Duodenal mucosa (tissue), 2 donors: ENCODE results near the gene GNG4.

Source experiments
- H3K27ac ChIP-seq: one replicate; pipeline ENCODE4 v1.7.0; 2013; ENCODE audit warnings: low read depth, low read length
- H3K27me3 ChIP-seq, 2 donors: one replicate each; pipeline ENCODE4 v1.7.0; 2013; ENCODE audit warnings: low read length in 2 of 2, control low read depth in 1 of 2; ENCODE audit not compliant: insufficient read depth in 2 of 2, control insufficient read depth in 1 of 2
- H3K36me3 ChIP-seq, 2 donors: one replicate each; pipeline ENCODE4 v1.7.0; 2013; ENCODE audit warnings: low read length in 2 of 2, control low read depth in 1 of 2; ENCODE audit not compliant: insufficient read depth in 2 of 2, control insufficient read depth in 1 of 2
- H3K4me1 ChIP-seq, 2 donors: one replicate each; pipeline ENCODE4 v1.7.0; 2013; ENCODE audit warnings: low read length in 2 of 2, control low read depth in 1 of 2; ENCODE audit not compliant: insufficient read depth in 2 of 2, control insufficient read depth in 1 of 2
- H3K4me3 ChIP-seq, 2 donors: one replicate each; pipeline ENCODE4 v1.7.0; 2013; ENCODE audit warnings: low read length in 2 of 2, low read depth in 1 of 2
- H3K9ac ChIP-seq, 2 donors: one replicate each; pipeline ENCODE4 v1.7.0; 2013; ENCODE audit warnings: low read length in 2 of 2, low read depth in 1 of 2
- H3K9me3 ChIP-seq, 2 donors: one replicate each; pipeline ENCODE4 v1.7.0; 2013; ENCODE audit warnings: low read length in 2 of 2, control low read depth in 1 of 2; ENCODE audit not compliant: control insufficient read depth in 1 of 2

GNG4 gene

GRCh38 chr1:235513495-235514366 lies 135.9 kb downstream of the GNG4 start:
- no peak overlapping the region for H3K9ac ChIP-seq
- no peak overlapping the region for H3K4me3 ChIP-seq
- no peaks in the 10 kb centered on the region for H3K9me3 ChIP-seq
- H3K36me3 ChIP-seq = no peaks in the 10 kb centered on the region
- H3K27ac ChIP-seq = no peak overlapping the region
- no peaks in the 10 kb centered on the region for H3K4me1 ChIP-seq
- H3K27me3 ChIP-seq = no peaks in the 10 kb centered on the region

- Histone ChIP-seq H3K36me3 (no peaks in the 10 kb centered on the region), H3K9ac (no peak overlapping the region), H3K27me3 (no peaks in the 10 kb centered on the region), H3K4me3 (no peak overlapping the region), H3K9me3 (no peaks in the 10 kb centered on the region), H3K27ac (no peak overlapping the region), H3K4me1 (no peaks in the 10 kb centered on the region)
Observed at GRCh38 chr1:235511470-235512240, 137.9 kb downstream of the GNG4 start.

GRCh38 chr1:235510823-235511222 lies 138.8 kb downstream of the GNG4 start:
- H3K27ac ChIP-seq = no peak overlapping the region
- H3K27me3 ChIP-seq = no peaks in the 10 kb centered on the region
- H3K9me3 ChIP-seq = no peaks in the 10 kb centered on the region
- H3K9ac ChIP-seq = no peak overlapping the region
- no peaks in the 10 kb centered on the region for H3K36me3 ChIP-seq
- no peak overlapping the region for H3K4me3 ChIP-seq
- H3K4me1 ChIP-seq = no peaks in the 10 kb centered on the region

GRCh38 chr1:235507623-235508022 lies 142.0 kb downstream of the GNG4 start:
- Histone ChIP-seq H3K27me3 (no peaks in the 10 kb centered on the region), H3K27ac (no peak overlapping the region), H3K36me3 (no peaks in the 10 kb centered on the region), H3K9me3 (no peaks in the 10 kb centered on the region), H3K4me3 (no peak overlapping the region), H3K9ac (no peak overlapping the region), H3K4me1 (peaks cover 1 to 4% of the 10 kb centered on the region in 2 donors)

- peak overlapping the region; percentile 97 for H3K27ac ChIP-seq
- no peaks in the 10 kb centered on the region for H3K27me3 ChIP-seq
- no peaks in the 10 kb centered on the region for H3K9me3 ChIP-seq
- H3K4me3 ChIP-seq = peak overlapping the region; percentile 79 to 96
- peaks cover 9 to 19% of the 10 kb centered on the region in 2 donors for H3K4me1 ChIP-seq
- peak overlapping the region; percentile 81 to 94 for H3K9ac ChIP-seq
- no peaks in the 10 kb centered on the region for H3K36me3 ChIP-seq
Observed at GRCh38 chr1:235504494-235505222, 144.9 kb downstream of the GNG4 start.

GRCh38 chr1:235504122-235504493 lies 145.5 kb downstream of the GNG4 start, which contains the start of gene B3GALNT2:
Gene B3GALNT2, minus strand, starts transcription at chr1:235504452. Its CDS starts 200 bp downstream, at chr1:235504252.
- peak within 1 kb of the TSS; percentile 97 for H3K27ac ChIP-seq
- H3K4me1 ChIP-seq = peaks cover 9 to 19% of the 10 kb centered on the region in 2 donors
- peak within 1 kb of the TSS; percentile 79 to 96 for H3K4me3 ChIP-seq
- H3K36me3 ChIP-seq = no peaks in the 10 kb centered on the region
- H3K27me3 ChIP-seq = no peaks in the 10 kb centered on the region
- no peaks in the 10 kb centered on the region for H3K9me3 ChIP-seq
- peak within 1 kb of the TSS; percentile 81 to 94 for H3K9ac ChIP-seq

GRCh38 chr1:235503403-235504121 lies 146.0 kb downstream of the GNG4 start:
- no peaks in the 10 kb centered on the region for H3K36me3 ChIP-seq
- H3K27ac ChIP-seq = peak overlapping the region; percentile 90

GRCh38 chr1:235502601-235503402 lies 146.8 kb downstream of the GNG4 start:
- H3K4me1 ChIP-seq = peaks cover 9 to 19% of the 10 kb centered on the region in 2 donors
- H3K36me3 ChIP-seq = no peaks in the 10 kb centered on the region
- peak overlapping the region; percentile 29 to 81 for H3K9ac ChIP-seq
- H3K9me3 ChIP-seq = no peaks in the 10 kb centered on the region
- peak overlapping the region; percentile 63 to 96 for H3K4me3 ChIP-seq
- H3K27me3 ChIP-seq = no peaks in the 10 kb centered on the region
- peak overlapping the region; percentile 90 for H3K27ac ChIP-seq

More at GRCh38 chr1:235503403-235504121, 146.0 kb downstream of the GNG4 start:
- Histone ChIP-seq H3K4me1 (peaks cover 9 to 19% of the 10 kb centered on the region in 2 donors), H3K4me3 (peak overlapping the region; percentile 63 to 96), H3K9me3 (no peaks in the 10 kb centered on the region), H3K27me3 (no peaks in the 10 kb centered on the region), H3K9ac (peak overlapping the region; percentile 29 to 81)
